Measurements from ENCODE around the gene TUBA3D. TPM values are rescaled to one million over a fixed set of nuclear protein-coding genes. Genes with fewer than 3 reads are reported as not detected.
"Not testable (repeated sequence)": the region's sequence is repeated elsewhere in the genome, so short reads cannot be mapped to it uniquely, and the experiment has no call there.

Gene TUBA3D
- total RNA-seq, 1 experiment from 2014 or later = not detected

- H3K9ac ChIP-seq (ENCODE audit: extremely low read depth, insufficient read length, low read length); H2AK5ac ChIP-seq (ENCODE audit: insufficient read length, low read length); H3K79me1 ChIP-seq (ENCODE audit: insufficient read depth, low read depth, low read length, poor library complexity, severe bottlenecking); H2AFZ ChIP-seq (ENCODE audit: low read length); H2BK120ac ChIP-seq (ENCODE audit: low read depth, low read length, poor library complexity, severe bottlenecking); H3K23me2 ChIP-seq (ENCODE audit: insufficient read length, low read depth, low read length, poor library complexity, severe bottlenecking); H3K36me3 Mint-ChIP-seq (ENCODE audit: insufficient read depth in 1 of 3, low read depth in 3 of 3); H2BK5ac ChIP-seq (ENCODE audit: insufficient read length, low read length); H4K20me1 ChIP-seq (ENCODE audit: control insufficient read depth, insufficient read depth, insufficient read length); H3K23ac ChIP-seq (ENCODE audit: insufficient read length, low read depth, low read length); H3T11ph ChIP-seq (ENCODE audit: low read length); H4K91ac ChIP-seq (ENCODE audit: insufficient read length, low read depth, low read length); H4K8ac ChIP-seq (replicated peaks; ENCODE audit: insufficient read length, low read depth, low read length); H3K14ac ChIP-seq (ENCODE audit: insufficient read depth, low read length); H3K79me2 ChIP-seq (ENCODE audit: insufficient read depth, low read length); H2BK15ac ChIP-seq (ENCODE audit: low read depth, low read length); H2BK12ac ChIP-seq (ENCODE audit: insufficient read length, low read depth, low read length); H3K27ac Mint-ChIP-seq; H3K4me3 Mint-ChIP-seq; H3K9me3 ChIP-seq (ENCODE audit: control insufficient read depth, low read depth, low read length); H3K4me1 Mint-ChIP-seq; H3K4me1 ChIP-seq (ENCODE audit: insufficient read depth, low read length); H3K56ac ChIP-seq (ENCODE audit: insufficient read length, low read depth, low read length); H4K5ac ChIP-seq (ENCODE audit: insufficient read length, low read depth, low read length); H2BK20ac ChIP-seq (ENCODE audit: low read depth, low read length, poor library complexity, severe bottlenecking); H3K18ac ChIP-seq (ENCODE audit: insufficient read length, low read depth, low read length); H3K27me3 ChIP-seq (ENCODE audit: insufficient read depth, low read length); H3K27me3 Mint-ChIP-seq (ENCODE audit: low read depth); H3K4ac ChIP-seq (ENCODE audit: low read depth, low read length); H3K4me2 ChIP-seq (ENCODE audit: insufficient read depth, insufficient read length, low read length); H3K9me3 Mint-ChIP-seq; H3K27ac ChIP-seq (ENCODE audit: insufficient read length, low read depth, low read length); DNase-seq: not testable (repeated sequence)
- no CpG with 5 or more reads among the region's 25 CpGs for WGBS (ENCODE audit: extremely low coverage, insufficient read length, low lambda C conversion rate)
These were observed 444 bp downstream of the TUBA3D start for GRCh38 chr2:131476363-131476762.

- not testable (repeated sequence) for H3K27ac Mint-ChIP-seq; H2BK120ac ChIP-seq (ENCODE audit: low read depth, low read length, poor library complexity, severe bottlenecking); H3K18ac ChIP-seq (ENCODE audit: insufficient read length, low read depth, low read length); H3K79me1 ChIP-seq (ENCODE audit: insufficient read depth, low read depth, low read length, poor library complexity, severe bottlenecking); H3K9me3 Mint-ChIP-seq; H3K4me3 Mint-ChIP-seq; H3K27me3 Mint-ChIP-seq (ENCODE audit: low read depth); H3K4me1 Mint-ChIP-seq; H3K27ac ChIP-seq (ENCODE audit: insufficient read length, low read depth, low read length); H2BK5ac ChIP-seq (ENCODE audit: insufficient read length, low read length); H2AFZ ChIP-seq (ENCODE audit: low read length); H3K14ac ChIP-seq (ENCODE audit: insufficient read depth, low read length); H4K20me1 ChIP-seq (ENCODE audit: control insufficient read depth, insufficient read depth, insufficient read length); H3K27me3 ChIP-seq (ENCODE audit: insufficient read depth, low read length); H3K9ac ChIP-seq (ENCODE audit: extremely low read depth, insufficient read length, low read length); H3K23me2 ChIP-seq (ENCODE audit: insufficient read length, low read depth, low read length, poor library complexity, severe bottlenecking); H3K9me3 ChIP-seq (ENCODE audit: control insufficient read depth, low read depth, low read length); H3K4me2 ChIP-seq (ENCODE audit: insufficient read depth, insufficient read length, low read length); DNase-seq; H3K56ac ChIP-seq (ENCODE audit: insufficient read length, low read depth, low read length); H4K8ac ChIP-seq (replicated peaks; ENCODE audit: insufficient read length, low read depth, low read length); H2BK15ac ChIP-seq (ENCODE audit: low read depth, low read length); H3K36me3 Mint-ChIP-seq (ENCODE audit: insufficient read depth in 1 of 3, low read depth in 3 of 3); H3K79me2 ChIP-seq (ENCODE audit: insufficient read depth, low read length); H2BK20ac ChIP-seq (ENCODE audit: low read depth, low read length, poor library complexity, severe bottlenecking); H4K5ac ChIP-seq (ENCODE audit: insufficient read length, low read depth, low read length); H3K23ac ChIP-seq (ENCODE audit: insufficient read length, low read depth, low read length); H2AK5ac ChIP-seq (ENCODE audit: insufficient read length, low read length); H4K91ac ChIP-seq (ENCODE audit: insufficient read length, low read depth, low read length); H2BK12ac ChIP-seq (ENCODE audit: insufficient read length, low read depth, low read length); H3T11ph ChIP-seq (ENCODE audit: low read length); H3K4ac ChIP-seq (ENCODE audit: low read depth, low read length); H3K4me1 ChIP-seq (ENCODE audit: insufficient read depth, low read length)
- WGBS (ENCODE audit: extremely low coverage, insufficient read length, low lambda C conversion rate) = no CpG with 5 or more reads among the region's 1 CpG
These were observed 1.3 kb downstream of the TUBA3D start for GRCh38 chr2:131477227-131477626.
